Measurements from ENCODE around the gene FGD6. TPM values are rescaled to one million over a fixed set of nuclear protein-coding genes. Genes with fewer than 3 reads are reported as not detected.

FGD6 gene
- total and polyA plus RNA-seq, 2 donors (not counting 1 experiment from before 2014, with no cell fraction given): 3.3 to 4.7 TPM

DNA sequence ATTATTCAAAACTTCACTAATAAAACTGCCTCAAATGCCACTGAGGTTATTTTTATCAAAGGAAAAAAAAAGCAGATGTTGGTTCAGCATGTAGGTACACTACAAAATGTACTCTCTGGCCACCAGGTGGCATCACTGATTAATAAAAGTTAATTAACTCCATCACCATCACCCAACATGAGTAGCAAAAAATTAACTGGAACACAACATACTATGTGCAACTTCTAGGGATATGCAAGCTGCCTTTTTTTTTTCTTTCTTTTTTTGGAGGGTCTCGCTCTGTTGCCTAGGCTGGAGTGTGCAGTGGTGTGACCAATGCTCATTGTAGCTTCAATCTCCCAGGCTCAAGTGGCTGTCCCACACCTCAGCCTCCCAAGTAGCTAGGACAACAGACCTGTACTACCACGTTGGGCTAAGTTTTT is 100.1 kb downstream of the FGD6 start:
- Histone ChIP-seq H3K27me3 (ENCODE audit: control insufficient read depth, insufficient read depth, low read length) (no peaks in the 10 kb centered on the region), H3K36me3 (ENCODE audit: control insufficient read depth, insufficient read depth, low read length) (no peaks in the 10 kb centered on the region), H3K4me3 (replicated peaks in 1 of 4; ENCODE audit: control extremely low read depth in 1 of 4, insufficient read depth in 1 of 4, low read depth in 3 of 4, low read length in 4 of 4) (no peak overlapping the region), H3K4me2 (ENCODE audit: extremely low read depth, insufficient read depth, low read length) (no peak overlapping the region), H2AFZ (ENCODE audit: low read length) (no peak overlapping the region), H4K20me1 (ENCODE audit: control insufficient read depth, extremely low read depth, insufficient read depth, low read length) (no peaks in the 10 kb centered on the region), H3K9me3 (ENCODE audit: control insufficient read depth, insufficient read depth, low read depth, low read length) (no peaks in the 10 kb centered on the region), H3K27ac (ENCODE audit: insufficient read depth, low read length) (no peak overlapping the region), H3K79me2 (ENCODE audit: control insufficient read depth, insufficient read depth, low read length) (no peaks in the 10 kb centered on the region), H3K4me1 (ENCODE audit: control insufficient read depth, extremely low read depth, insufficient read depth, low read length) (peaks cover 14% of the 10 kb centered on the region), H3K9ac (ENCODE audit: insufficient read depth, low read length) (no peak overlapping the region)
- DNase-seq (ENCODE audit: low read depth in 2 of 2): peak; percentile 66 to 84
- TF ChIP-seq EZH2 (IDR thresholded peaks at IDR 0.05; ENCODE audit: low read length, missing control alignments): no peak
- TF ChIP-seq, protein P1, sequence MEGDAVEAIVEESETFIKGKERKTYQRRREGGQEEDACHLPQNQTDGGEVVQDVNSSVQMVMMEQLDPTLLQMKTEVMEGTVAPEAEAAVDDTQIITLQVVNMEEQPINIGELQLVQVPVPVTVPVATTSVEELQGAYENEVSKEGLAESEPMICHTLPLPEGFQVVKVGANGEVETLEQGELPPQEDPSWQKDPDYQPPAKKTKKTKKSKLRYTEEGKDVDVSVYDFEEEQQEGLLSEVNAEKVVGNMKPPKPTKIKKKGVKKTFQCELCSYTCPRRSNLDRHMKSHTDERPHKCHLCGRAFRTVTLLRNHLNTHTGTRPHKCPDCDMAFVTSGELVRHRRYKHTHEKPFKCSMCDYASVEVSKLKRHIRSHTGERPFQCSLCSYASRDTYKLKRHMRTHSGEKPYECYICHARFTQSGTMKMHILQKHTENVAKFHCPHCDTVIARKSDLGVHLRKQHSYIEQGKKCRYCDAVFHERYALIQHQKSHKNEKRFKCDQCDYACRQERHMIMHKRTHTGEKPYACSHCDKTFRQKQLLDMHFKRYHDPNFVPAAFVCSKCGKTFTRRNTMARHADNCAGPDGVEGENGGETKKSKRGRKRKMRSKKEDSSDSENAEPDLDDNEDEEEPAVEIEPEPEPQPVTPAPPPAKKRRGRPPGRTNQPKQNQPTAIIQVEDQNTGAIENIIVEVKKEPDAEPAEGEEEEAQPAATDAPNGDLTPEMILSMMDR (conservative IDR thresholded peaks at IDR 0.05 in 1 of 2, IDR thresholded peaks at IDR 0.05 in 1 of 2; ENCODE audit: low read depth in 1 of 2, low read length in 2 of 2): peak; percentile 49 to 54

DNA sequence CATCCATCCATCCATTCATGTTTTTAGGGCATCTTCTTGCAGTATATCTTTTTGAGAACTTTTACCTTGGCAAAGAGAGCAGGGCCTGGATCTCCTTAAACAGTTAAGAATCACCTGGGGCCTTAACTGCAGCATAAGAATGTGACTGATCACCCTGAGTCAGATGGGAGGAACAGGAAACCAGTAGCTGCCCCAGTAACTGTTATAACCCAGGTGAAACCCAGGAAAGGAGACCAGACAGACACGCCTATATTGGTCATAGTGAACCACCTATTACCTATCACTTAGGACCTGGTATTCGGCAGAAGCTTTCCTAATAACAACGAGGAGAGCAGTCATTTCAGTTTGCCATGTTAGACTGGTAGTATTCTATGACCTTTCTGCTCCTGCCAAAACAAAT is 100.5 kb downstream of the FGD6 start:
- no peak overlapping the region for H2AFZ ChIP-seq (ENCODE audit: low read length)
- H3K27ac ChIP-seq (ENCODE audit: insufficient read depth, low read length): no peak overlapping the region
- no peak overlapping the region for H3K9ac ChIP-seq (ENCODE audit: insufficient read depth, low read length)
- no peaks in the 10 kb centered on the region for H4K20me1 ChIP-seq (ENCODE audit: control insufficient read depth, extremely low read depth, insufficient read depth, low read length)
- no peak overlapping the region for H3K4me2 ChIP-seq (ENCODE audit: extremely low read depth, insufficient read depth, low read length)
- no peaks in the 10 kb centered on the region for H3K9me3 ChIP-seq (ENCODE audit: control insufficient read depth, insufficient read depth, low read depth, low read length)
- no peaks in the 10 kb centered on the region for H3K79me2 ChIP-seq (ENCODE audit: control insufficient read depth, insufficient read depth, low read length)
- peaks cover 14% of the 10 kb centered on the region for H3K4me1 ChIP-seq (ENCODE audit: control insufficient read depth, extremely low read depth, insufficient read depth, low read length)
- DNase-seq (ENCODE audit: low read depth in 2 of 2): no peak
- TF ChIP-seq EZH2 (IDR thresholded peaks at IDR 0.05; ENCODE audit: low read length, missing control alignments): no peak
- TF ChIP-seq, protein P1 (conservative IDR thresholded peaks at IDR 0.05 in 1 of 2, IDR thresholded peaks at IDR 0.05 in 1 of 2; ENCODE audit: low read depth in 1 of 2, low read length in 2 of 2): no peak
- no peaks in the 10 kb centered on the region for H3K27me3 ChIP-seq (ENCODE audit: control insufficient read depth, insufficient read depth, low read length)
- H3K4me3 ChIP-seq (replicated peaks in 1 of 4; ENCODE audit: control extremely low read depth in 1 of 4, insufficient read depth in 1 of 4, low read depth in 3 of 4, low read length in 4 of 4): no peak overlapping the region
- H3K36me3 ChIP-seq (ENCODE audit: control insufficient read depth, insufficient read depth, low read length): no peaks in the 10 kb centered on the region

DNA sequence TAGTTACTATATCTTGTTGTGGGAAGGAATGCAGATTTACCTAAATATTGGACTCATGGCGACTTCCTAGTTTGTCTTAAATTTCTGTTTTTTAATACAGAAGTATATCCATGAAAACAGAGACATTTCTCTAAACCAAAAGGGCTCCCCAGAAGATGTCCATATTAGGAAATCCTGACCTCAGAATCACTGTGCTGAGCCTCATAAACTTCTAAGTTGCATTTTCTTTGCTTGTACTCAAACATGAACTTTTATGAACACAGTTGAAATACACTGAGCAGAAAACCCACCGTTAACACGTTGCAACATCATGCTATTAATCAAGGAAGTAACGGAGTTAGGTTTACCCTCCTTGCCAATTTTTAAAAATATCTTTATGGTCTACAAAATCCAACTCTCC is 100.9 kb downstream of the FGD6 start:
- Histone ChIP-seq H3K4me1 (ENCODE audit: control insufficient read depth, extremely low read depth, insufficient read depth, low read length) (peaks cover 14% of the 10 kb centered on the region), H3K9ac (ENCODE audit: insufficient read depth, low read length) (no peak overlapping the region), H3K27me3 (ENCODE audit: control insufficient read depth, insufficient read depth, low read length) (no peaks in the 10 kb centered on the region), H3K27ac (ENCODE audit: insufficient read depth, low read length) (no peak overlapping the region), H2AFZ (ENCODE audit: low read length) (no peak overlapping the region), H3K36me3 (ENCODE audit: control insufficient read depth, insufficient read depth, low read length) (no peaks in the 10 kb centered on the region), H3K9me3 (ENCODE audit: control insufficient read depth, insufficient read depth, low read depth, low read length) (no peaks in the 10 kb centered on the region), H3K79me2 (ENCODE audit: control insufficient read depth, insufficient read depth, low read length) (no peaks in the 10 kb centered on the region), H3K4me3 (replicated peaks in 1 of 4; ENCODE audit: control extremely low read depth in 1 of 4, insufficient read depth in 1 of 4, low read depth in 3 of 4, low read length in 4 of 4) (no peak overlapping the region), H4K20me1 (ENCODE audit: control insufficient read depth, extremely low read depth, insufficient read depth, low read length) (no peaks in the 10 kb centered on the region), H3K4me2 (ENCODE audit: extremely low read depth, insufficient read depth, low read length) (no peak overlapping the region)
- TF ChIP-seq, protein P1 (conservative IDR thresholded peaks at IDR 0.05 in 1 of 2, IDR thresholded peaks at IDR 0.05 in 1 of 2; ENCODE audit: low read depth in 1 of 2, low read length in 2 of 2): no peak
- no peak for TF ChIP-seq EZH2 (IDR thresholded peaks at IDR 0.05; ENCODE audit: low read length, missing control alignments)
- peak in 1 of 2 donors; percentile 14 for DNase-seq (ENCODE audit: low read depth in 2 of 2)

Data from fibroblast of lung (primary cell).